GM18499 (cell line): Measurements from ENCODE around the gene KHDC4.

Source experiments
- ATAC-seq: cut with Tn5 transposase; IDR thresholded peaks from one replicate; pipeline ENCODE4 v1.9.1; 2021; ENCODE audit warnings: moderate number of reproducible peaks; ENCODE audit not compliant: insufficient read depth, unreplicated experiment

KHDC4 gene

GRCh38 chr1:155970531-155971167 lies 36.4 kb upstream of the KHDC4 start:
- no peak for ATAC-seq

- no peak for ATAC-seq
Measured at GRCh38 chr1:155969377-155969791, 35.2 kb upstream of the KHDC4 start.

- no peak for ATAC-seq
Measured at GRCh38 chr1:155968670-155969069, 34.5 kb upstream of the KHDC4 start.

- no peak for ATAC-seq
Measured at GRCh38 chr1:155968051-155968400, 33.8 kb upstream of the KHDC4 start.

GRCh38 chr1:155967341-155968050 lies 33.3 kb upstream of the KHDC4 start:
- ATAC-seq: no peak

GRCh38 chr1:155966750-155967149 lies 32.5 kb upstream of the KHDC4 start:
- ATAC-seq: no peak

- ATAC-seq: no peak
Measured at GRCh38 chr1:155966135-155966534, 31.9 kb upstream of the KHDC4 start.

- no peak for ATAC-seq
Measured at GRCh38 chr1:155964193-155964592, 30.0 kb upstream of the KHDC4 start.

GRCh38 chr1:155962599-155963211 lies 28.5 kb upstream of the KHDC4 start:
- no peak for ATAC-seq

- ATAC-seq: no peak
Measured at GRCh38 chr1:155961937-155962336, 27.7 kb upstream of the KHDC4 start.

GRCh38 chr1:155960081-155960745 lies 26.0 kb upstream of the KHDC4 start:
- no peak for ATAC-seq

- ATAC-seq: no peak
Measured at GRCh38 chr1:155957411-155957915, 23.2 kb upstream of the KHDC4 start.

GRCh38 chr1:155954645-155955044 lies 20.4 kb upstream of the KHDC4 start:
- no peak for ATAC-seq

GRCh38 chr1:155952505-155952890 lies 18.3 kb upstream of the KHDC4 start:
- ATAC-seq: no peak

- ATAC-seq: no peak
Measured at GRCh38 chr1:155951753-155952504, 17.7 kb upstream of the KHDC4 start.

- ATAC-seq: no peak
Measured at GRCh38 chr1:155950829-155951228, 16.6 kb upstream of the KHDC4 start.

GRCh38 chr1:155947741-155948140 lies 13.5 kb upstream of the KHDC4 start:
- no peak for ATAC-seq

- no peak for ATAC-seq
Measured at GRCh38 chr1:155947292-155947691, 13.1 kb upstream of the KHDC4 start.

- no peak for ATAC-seq
Measured at GRCh38 chr1:155946633-155947219, 12.5 kb upstream of the KHDC4 start.

- no peak for ATAC-seq
Measured at GRCh38 chr1:155944444-155944799, 10.2 kb upstream of the KHDC4 start.
